GM21390 (cell line): ENCODE data around the gene GLRA3.
"Not testable (repeated sequence)": the region's sequence is repeated elsewhere in the genome, so short reads cannot be mapped to it uniquely, and the experiment has no call there.

ENCODE experiments used
- ATAC-seq: cut with Tn5 transposase; IDR thresholded peaks from one replicate; pipeline ENCODE4 v1.9.1; 2021; ENCODE audit not compliant: unreplicated experiment

The GLRA3 gene

DNA sequence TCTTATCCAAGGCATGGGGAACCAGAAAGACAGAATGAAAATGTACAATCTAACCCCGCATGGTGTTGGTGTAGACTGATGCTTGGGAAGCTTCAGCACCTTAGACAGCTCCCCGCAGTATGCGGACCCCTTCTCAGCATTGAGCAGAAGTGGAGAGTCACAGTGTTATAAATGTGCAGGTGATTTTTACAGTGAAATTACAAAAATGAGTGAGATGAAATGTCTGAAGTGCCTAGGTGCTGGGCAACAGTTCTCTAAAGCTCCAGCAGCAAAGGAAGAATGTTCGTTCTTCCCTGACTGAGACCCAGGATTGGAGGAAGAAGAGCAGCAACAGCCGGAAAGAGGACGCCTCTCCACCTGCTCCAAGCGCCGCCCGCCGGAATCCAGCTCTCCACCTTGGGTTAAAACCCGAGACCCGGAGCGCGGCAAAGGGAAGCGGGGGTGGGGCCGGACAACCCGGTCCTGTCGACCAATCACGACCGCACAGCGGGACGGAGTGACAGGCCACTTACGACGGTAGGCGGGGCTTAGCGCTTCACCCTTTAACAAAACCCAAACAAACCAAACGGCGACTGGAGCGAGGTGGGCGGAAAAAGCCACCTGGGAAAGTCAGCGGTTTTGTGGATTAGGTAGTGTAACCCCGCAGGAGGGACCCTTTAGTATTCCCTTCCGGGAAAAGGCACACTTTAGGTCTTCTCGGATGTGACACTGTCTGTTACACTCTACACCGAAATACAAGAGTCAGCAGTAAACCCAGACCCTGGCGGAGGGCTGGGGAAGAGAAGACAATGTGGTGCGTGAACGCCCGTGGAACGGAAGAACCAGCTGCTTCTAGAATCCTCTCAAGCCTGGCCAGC lies at the start of gene GLRA3:
Gene GLRA3, minus strand, starts transcription at position 403 of the 857 bp plus-strand sequence. CDS start 436 bp downstream, outside the sequence.
- peak; percentile 70 for ATAC-seq

GRCh38 chr4:174874898-174875297 lies 45.9 kb upstream of the GLRA3 start:
- ATAC-seq, result no peak

GRCh38 chr4:174873931-174874330 lies 44.9 kb upstream of the GLRA3 start:
- ATAC-seq, result no peak

- not testable (repeated sequence) for ATAC-seq
Observed at GRCh38 chr4:174873146-174873545, 44.1 kb upstream of the GLRA3 start.

- ATAC-seq, result no peak
Observed at GRCh38 chr4:174871407-174871806, 42.4 kb upstream of the GLRA3 start.

- no peak for ATAC-seq
Observed at GRCh38 chr4:174870311-174870710, 41.3 kb upstream of the GLRA3 start.

DNA sequence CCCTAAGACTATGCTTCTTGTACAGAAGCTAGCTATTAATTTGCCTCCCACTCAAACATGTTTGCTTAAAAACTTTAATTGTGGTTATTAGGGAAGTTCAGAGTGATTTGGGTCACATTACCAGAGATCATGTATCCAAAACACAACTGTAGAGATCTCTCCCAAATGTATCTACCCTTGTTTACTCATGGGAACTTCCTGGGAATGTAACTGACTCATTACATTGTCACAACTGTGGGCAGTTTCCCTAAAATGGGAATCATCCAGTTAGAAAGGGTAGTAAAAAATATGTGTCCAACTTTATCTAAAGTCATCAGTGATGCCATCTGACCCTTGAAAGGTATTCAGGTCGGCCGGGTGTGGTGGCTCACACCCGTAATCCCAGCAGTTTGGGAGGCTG lies 40.3 kb upstream of the GLRA3 start:
- ATAC-seq, result no peak

- no peak for ATAC-seq
Observed at GRCh38 chr4:174867903-174868302, 38.9 kb upstream of the GLRA3 start.

- no peak for ATAC-seq
Observed at GRCh38 chr4:174865418-174865985, 36.5 kb upstream of the GLRA3 start.

DNA sequence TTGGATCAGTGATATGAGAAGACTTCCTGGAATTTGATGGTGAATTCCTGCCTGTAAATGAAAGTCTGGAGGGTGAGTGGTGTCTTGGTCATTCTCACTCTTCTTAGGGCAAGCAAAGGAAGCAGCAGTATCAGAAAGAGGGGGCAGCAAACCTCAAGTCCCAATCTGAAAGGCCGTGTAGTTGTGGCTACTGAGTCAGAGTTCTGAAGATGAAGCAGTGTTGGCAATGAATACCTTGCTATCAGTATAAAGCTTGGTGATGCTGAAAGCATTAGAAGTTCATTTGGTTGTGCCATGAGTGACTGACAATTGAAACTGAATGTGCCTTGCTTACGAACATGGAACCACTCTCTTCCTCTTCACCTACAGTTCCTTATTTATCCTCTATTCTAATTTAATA lies 35.0 kb upstream of the GLRA3 start:
- ATAC-seq, result no peak

DNA sequence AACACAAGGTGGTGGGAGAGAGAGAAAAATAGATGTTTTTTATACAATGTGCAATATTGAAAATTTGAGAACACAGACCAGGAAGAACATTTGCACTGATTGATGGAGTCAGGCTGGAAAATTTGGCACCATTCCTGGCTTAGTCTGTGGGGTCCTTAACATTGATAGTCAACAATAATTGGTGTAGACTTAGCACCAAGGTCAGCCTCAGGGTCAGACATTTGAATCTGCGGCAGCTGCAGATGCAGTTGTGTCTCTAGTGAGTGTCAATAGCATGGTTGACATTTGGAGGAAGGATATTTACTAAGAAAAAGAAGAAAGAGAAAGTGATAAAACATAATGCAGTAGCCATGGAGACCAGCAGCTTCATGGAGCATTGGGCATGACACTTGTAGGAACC lies 31.5 kb upstream of the GLRA3 start:
- no peak for ATAC-seq

GRCh38 chr4:174859904-174860303 lies 30.9 kb upstream of the GLRA3 start:
- no peak for ATAC-seq

DNA sequence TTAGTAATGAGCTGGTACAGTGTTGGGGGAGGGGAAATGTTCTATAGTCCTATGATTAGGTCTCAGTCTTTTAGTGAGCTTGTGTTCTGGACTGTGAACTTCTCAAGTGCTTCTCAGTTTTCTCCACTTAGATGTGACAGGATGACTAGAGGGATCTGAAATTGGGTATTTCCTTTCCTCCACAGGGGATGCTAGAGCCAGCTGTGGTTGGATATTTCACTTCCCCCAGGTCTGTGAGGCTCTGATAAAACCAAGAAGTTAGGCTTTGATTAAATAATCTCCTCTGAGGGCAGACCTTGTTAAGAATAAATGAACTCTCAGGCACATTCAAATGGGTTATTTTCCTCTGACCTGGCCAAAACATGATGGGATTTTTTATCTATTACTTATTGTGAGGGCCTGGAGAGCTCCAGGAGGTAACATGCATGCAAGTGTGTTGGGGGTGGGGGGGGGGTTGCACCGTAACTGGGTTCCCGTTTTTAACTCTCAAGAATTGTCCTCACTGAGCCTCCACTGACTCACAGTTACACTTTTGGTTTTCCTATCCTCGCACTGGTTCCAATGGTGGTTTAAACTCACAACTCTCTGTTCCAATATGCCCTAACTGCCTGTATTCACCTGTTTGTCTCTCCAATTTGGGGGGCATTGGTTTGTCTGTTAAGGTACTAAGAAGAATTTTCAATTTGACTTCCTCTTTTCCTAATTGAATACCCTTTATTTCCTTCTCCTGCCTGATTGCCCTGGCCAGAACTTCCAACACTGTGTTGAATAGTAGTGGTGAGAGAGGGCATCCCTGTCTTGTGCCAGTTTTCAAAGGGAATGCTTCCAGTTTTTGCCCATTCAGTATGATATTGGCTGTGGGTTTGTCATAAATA lies 28.1 kb upstream of the GLRA3 start:
- no peak for ATAC-seq

DNA sequence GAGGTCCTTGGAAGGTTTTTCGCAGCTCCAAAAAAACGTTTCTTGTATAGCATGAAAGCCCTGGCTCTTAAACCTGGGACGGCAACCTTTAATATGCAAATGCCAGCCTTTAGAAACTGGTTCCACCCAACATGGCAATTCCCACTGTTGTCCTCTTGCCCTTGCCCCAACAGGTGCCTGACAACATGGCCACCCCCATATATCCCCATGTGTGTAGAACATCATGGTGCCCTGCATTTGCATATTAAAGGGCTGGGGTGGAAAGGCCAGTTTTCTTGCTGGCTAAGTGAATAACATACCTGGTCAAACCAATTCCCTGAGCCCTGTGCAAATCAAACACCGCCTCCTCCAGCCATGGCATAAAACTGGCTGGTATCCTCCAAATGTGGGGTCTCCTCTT lies 26.0 kb upstream of the GLRA3 start:
- ATAC-seq, result no peak

- ATAC-seq, result no peak
Observed at GRCh38 chr4:174853629-174854028, 24.6 kb upstream of the GLRA3 start.

DNA sequence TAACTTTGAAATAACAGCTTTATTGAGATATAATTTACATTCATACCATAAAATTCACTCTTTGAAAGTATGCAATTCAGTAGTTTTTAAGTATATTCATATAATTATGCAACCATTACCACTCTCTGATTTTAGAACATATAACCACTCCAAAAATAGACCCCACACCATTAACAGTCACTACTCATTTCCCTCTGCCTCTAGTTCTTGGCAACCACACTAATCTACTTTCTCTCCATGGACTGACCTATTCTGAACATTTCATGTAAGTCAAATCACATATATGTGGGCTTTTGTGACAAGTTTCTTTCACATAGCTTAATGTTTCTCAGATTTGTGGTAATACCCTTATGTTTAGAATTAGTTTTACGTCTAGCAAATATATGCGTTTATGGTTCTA lies 19.5 kb upstream of the GLRA3 start:
- ATAC-seq, result no peak

DNA sequence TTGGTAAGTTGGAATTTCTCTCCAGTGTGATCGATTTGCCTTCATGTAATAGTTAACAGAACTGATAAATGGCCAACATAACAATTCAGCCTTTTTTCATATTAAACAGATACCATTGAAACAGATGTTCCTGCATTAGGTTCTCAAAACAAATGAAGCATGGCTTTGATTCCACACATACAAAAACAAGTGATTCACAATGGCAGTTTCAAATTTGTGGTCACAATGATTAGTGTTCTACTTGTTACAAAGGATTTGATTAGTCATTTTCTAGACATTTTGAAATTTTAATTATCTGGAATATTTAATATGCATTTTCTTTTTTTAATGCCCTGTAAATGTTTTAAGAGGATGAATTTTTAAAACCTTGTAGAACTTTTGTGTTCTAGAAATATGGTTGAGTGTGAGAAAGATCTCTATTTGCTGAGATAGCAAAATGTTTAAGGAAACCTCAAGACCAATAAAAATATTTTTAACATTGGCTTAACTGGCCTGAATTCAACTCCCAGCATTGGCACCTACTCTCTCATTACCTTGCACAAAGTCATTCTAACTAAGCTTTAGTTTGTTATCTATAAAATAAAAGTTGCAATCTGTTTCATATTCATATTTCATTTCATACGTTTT lies 18.9 kb upstream of the GLRA3 start:
- no peak for ATAC-seq

DNA sequence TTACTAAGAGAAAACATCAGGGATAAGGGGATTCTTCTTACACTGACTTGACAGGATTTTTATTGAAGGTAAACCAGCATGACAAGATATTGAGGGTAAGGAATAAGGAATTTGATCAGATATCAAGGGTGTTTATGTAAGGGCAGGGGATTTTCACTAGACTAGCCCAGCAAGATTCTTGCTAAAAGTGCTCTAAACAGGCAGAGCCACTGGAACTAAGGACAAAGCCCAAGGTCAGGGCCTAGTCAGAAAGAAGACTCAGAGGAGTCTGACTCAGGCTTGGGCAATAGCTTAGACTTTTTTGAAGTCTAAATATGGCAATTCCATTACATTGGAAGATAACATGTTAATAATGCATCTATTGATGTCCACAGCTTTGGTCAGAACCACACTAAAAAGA lies 6.5 kb upstream of the GLRA3 start:
- ATAC-seq, result no peak

DNA sequence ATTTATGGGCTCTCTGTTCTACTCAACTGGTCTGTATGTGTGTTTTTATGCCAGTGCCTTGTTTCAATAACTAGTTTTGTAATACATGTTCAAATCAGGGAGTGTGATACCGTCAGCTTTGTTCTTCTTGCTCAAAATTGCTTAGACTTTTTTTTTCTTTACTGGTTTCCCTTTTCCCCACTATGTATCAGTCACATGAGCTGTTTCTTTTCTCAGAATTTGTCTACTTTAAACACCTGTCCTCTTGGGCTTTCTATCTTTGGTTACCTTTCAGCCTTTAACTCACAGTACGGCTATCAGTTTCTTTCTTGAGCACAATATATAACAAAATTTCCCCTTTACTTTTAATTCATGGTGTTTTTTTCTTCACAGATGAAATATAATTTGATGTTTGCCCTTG lies 5.4 kb upstream of the GLRA3 start:
- no peak for ATAC-seq

DNA sequence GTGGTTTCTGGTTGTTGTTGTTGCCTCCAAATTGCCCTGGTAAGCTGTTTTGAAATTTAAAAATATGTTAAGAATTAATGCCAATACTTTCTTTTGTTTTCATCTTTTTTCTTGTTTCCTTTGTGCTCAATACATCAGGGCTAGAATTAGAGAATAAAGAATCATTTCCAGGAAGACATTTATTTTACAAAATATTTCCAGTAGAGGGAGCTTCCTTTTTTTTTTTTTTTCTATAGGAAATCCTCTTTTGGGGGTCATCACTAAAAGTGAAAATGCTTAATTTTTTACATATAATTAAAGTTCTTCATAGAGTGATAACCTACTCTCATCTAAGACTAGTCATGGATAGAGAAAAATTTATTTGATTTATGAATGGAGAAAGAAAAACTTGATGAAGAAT lies 2.4 kb downstream of the GLRA3 start:
- no peak for ATAC-seq

DNA sequence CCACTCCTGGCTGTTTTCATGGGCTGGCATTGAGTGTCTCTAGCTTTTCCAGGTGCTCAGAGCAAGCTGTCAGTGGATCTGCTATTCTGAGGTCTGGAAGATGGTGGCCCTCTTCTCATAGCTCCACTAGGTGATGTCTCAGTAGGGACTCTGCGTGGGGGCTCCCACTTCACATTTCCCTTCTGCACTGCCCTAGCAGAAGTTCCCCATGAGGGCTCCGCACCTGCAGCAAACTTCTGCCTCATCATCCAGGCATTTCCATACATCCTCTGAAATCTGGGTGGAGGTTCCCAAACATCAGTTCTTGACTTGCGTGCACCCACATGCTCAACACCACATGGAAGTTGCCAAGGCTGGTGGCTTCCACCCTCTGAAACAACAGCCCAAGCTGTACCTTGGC lies 13.8 kb downstream of the GLRA3 start:
- ATAC-seq, result no peak
